Endothelial cell of umbilical vein (primary cell): ENCODE measurements around the gene ATP10A.

Experiments
- FOS ChIP-seq: IDR thresholded peaks from 2 replicates; pipeline ENCODE4 v1.6.1; 2011; ENCODE audit warnings: mild to moderate bottlenecking, low read length, moderate library complexity, borderline replicate concordance; ENCODE audit not compliant: insufficient read depth
- TF ChIP-seq, protein P1 (sequence below), 2 donors: IDR thresholded peaks; 1 replicate in 1 of 2; 2 replicates in 1 of 2; pipeline ENCODE4 v1.5.1; 2011; ENCODE audit warnings: low read length in 2 of 2, mild to moderate bottlenecking in 2 of 2, moderate library complexity in 2 of 2, control low read depth in 1 of 2, inconsistent platforms in 1 of 2, low read depth in 1 of 2; ENCODE audit not compliant: insufficient read depth in 1 of 2; ENCODE audit errors: extremely low read depth in 1 of 2

DNA sequence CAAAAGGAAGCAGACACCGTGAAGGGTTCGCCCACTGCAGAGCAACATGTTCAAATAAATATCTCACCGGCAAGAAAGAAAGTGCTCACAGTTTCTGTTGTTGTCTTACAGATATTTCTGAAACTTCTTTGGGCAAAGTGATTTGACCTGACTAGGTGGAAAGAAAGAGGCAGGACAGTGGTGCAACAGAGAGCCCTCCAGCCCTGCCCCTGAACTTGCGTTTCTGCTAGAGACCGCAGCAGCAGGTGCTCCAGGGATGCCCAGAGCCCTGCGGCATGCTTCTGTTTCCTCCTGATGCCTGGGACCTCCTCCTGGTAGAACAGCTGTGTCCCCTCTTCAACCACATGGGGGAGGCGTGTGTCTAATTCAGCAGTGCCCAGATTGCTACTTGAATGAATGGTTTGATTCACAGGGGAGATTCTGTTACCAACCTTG, 123.4 kb downstream of the ATP10A start:
- TF ChIP-seq FOS, result no peak
- TF ChIP-seq, protein P1, sequence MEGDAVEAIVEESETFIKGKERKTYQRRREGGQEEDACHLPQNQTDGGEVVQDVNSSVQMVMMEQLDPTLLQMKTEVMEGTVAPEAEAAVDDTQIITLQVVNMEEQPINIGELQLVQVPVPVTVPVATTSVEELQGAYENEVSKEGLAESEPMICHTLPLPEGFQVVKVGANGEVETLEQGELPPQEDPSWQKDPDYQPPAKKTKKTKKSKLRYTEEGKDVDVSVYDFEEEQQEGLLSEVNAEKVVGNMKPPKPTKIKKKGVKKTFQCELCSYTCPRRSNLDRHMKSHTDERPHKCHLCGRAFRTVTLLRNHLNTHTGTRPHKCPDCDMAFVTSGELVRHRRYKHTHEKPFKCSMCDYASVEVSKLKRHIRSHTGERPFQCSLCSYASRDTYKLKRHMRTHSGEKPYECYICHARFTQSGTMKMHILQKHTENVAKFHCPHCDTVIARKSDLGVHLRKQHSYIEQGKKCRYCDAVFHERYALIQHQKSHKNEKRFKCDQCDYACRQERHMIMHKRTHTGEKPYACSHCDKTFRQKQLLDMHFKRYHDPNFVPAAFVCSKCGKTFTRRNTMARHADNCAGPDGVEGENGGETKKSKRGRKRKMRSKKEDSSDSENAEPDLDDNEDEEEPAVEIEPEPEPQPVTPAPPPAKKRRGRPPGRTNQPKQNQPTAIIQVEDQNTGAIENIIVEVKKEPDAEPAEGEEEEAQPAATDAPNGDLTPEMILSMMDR (IDR thresholded peaks at IDR 0.05; ENCODE audit: extremely low read depth in 1 of 2, insufficient read depth in 1 of 2, low read depth in 1 of 2, low read length in 2 of 2), result no peak
